GM12891 (cell line): ENCODE data around the gene FTSJ3.

ENCODE experiments used
- PAX5 ChIP-seq: IDR thresholded peaks from 2 replicates; pipeline ENCODE4 v1.6.1; 2011; ENCODE audit warnings: low read length, moderate library complexity, mild to moderate bottlenecking; ENCODE audit not compliant: insufficient read depth, severe bottlenecking
- POLR2A ChIP-seq: IDR thresholded peaks from 2 replicates; pipeline ENCODE4 v1.6.1; 2011; ENCODE audit warnings: low read depth, low read length, control low read depth
- POLR2AphosphoS5 ChIP-seq: IDR thresholded peaks from 2 replicates; pipeline ENCODE4 v1.6.1; 2011; ENCODE audit warnings: low read depth, low read length, control low read depth
- POU2F2 ChIP-seq: IDR thresholded peaks from 2 replicates; pipeline ENCODE4 v1.6.1; 2011; ENCODE audit warnings: low read depth, mild to moderate bottlenecking, control low read depth, low read length, moderate library complexity
- SPI1 ChIP-seq: IDR thresholded peaks from 2 replicates; pipeline ENCODE4 v1.6.1; 2011; ENCODE audit warnings: low read depth, low read length, control low read depth
- TAF1 ChIP-seq: IDR thresholded peaks from 2 replicates; pipeline ENCODE4 v1.6.1; 2011; ENCODE audit warnings: low read depth, low read length, control low read depth

DNA sequence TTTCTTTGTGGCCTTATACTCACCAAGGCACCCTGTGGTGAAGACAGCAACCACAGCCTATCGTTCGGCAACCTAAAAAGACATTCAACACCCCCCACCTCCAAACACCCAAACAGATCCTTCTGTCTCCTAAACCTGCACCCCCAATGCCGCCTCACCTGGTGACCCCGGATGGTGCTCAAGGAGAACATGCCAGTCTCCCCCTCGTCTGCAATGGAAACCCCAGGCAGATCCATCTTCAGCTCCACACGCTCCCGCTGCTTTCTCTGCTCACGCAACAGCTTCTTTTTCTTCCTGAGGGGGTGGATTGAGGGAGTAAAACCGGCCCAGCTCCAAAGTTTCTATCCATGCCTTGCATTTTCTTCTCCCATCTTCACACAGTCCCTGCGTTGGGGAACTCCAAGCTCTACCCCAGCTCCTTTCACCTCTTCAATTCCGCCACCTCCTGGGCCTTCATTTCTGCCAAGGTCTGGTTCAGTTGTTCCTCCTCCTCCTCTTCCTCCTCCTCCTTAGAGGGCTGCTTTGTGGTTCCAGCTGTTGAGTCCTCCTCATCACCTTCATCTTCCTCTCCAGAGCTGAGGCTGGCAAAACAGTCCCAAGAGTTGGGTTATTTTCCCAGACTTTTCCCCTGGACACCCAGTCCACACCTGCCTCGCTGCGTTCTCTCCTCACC lies 3.7 kb downstream of the FTSJ3 start:
- no peak for TF ChIP-seq POLR2AphosphoS5
- TF ChIP-seq TAF1: no peak
- TF ChIP-seq POLR2A: no peak
- TF ChIP-seq SPI1: no peak
- no peak for TF ChIP-seq PAX5
- no peak for TF ChIP-seq POU2F2
